Keratinocyte (primary cell): ENCODE measurements around the gene ANP32D. TPM values are rescaled to one million over a fixed set of nuclear protein-coding genes. Genes with fewer than 3 reads are reported as not detected.

Experiments used
- DNase-seq: peaks from one replicate; pipeline ENCODE4 v3.0.0-alpha.2; 2011; ENCODE audit warnings: low read depth, missing footprints, low spot score
- FAIRE-seq: peaks from 2 replicates; lab custom pipeline; 2011; peaks lifted over from hg19 to GRCh38; lab: Jason Lieb, UNC
- H2AFZ ChIP-seq: 2 replicates; pipeline ENCODE4 v1.6.0; 2012; ENCODE audit warnings: low read length, control low read depth, inconsistent platforms; ENCODE audit not compliant: control insufficient read depth
- H3K27ac ChIP-seq: 2 replicates; pipeline ENCODE4 v1.5.1; 2011; ENCODE audit warnings: low read length; ENCODE audit not compliant: control insufficient read depth, insufficient read depth
- H3K27me3 ChIP-seq: 3 replicates; pipeline ENCODE4 v1.6.0; 2011; ENCODE audit warnings: low read length; ENCODE audit not compliant: control insufficient read depth, insufficient read depth; ENCODE audit errors: extremely low read depth
- H3K36me3 ChIP-seq, 2 experiments: 2 replicates in 1 of 2; 3 replicates in 1 of 2; pipeline ENCODE4 v1.5.1; 2011; ENCODE audit warnings: low read length in 2 of 2, mild to moderate bottlenecking in 1 of 2; ENCODE audit not compliant: control insufficient read depth in 2 of 2, insufficient read depth in 2 of 2; ENCODE audit errors: extremely low read depth in 1 of 2
- H3K4me1 ChIP-seq: 3 replicates; pipeline ENCODE4 v1.5.1; 2011; ENCODE audit warnings: low read length; ENCODE audit not compliant: control insufficient read depth, insufficient read depth; ENCODE audit errors: extremely low read depth
- H3K4me2 ChIP-seq: 3 replicates; pipeline ENCODE4 v1.6.0; 2011; ENCODE audit warnings: low read depth, low read length; ENCODE audit not compliant: control insufficient read depth, insufficient read depth; ENCODE audit errors: extremely low read depth
- H3K4me3 ChIP-seq, 3 experiments: fragments of 200-600 bp in 1 of 3; sonication (generic) in 1 of 3; 2 replicates in 2 of 3; 3 replicates in 1 of 3; pipeline ENCODE4 v1.5.1; 2011 to 2016; ENCODE audit warnings: low read length in 3 of 3, mild to moderate bottlenecking in 3 of 3, control low read depth in 2 of 3, inconsistent platforms in 1 of 3, low read depth in 1 of 3, mixed read lengths in 1 of 3, mixed run types in 1 of 3, moderate library complexity in 1 of 3; ENCODE audit not compliant: control insufficient read depth in 2 of 3, insufficient read depth in 2 of 3; ENCODE audit errors: extremely low read depth in 1 of 3
- H3K79me2 ChIP-seq: 2 replicates; pipeline ENCODE4 v1.6.0; 2012; ENCODE audit warnings: low read length; ENCODE audit not compliant: control insufficient read depth, insufficient read depth
- H3K9ac ChIP-seq: 3 replicates; pipeline ENCODE4 v1.6.0; 2011; ENCODE audit warnings: low read length; ENCODE audit not compliant: control insufficient read depth, insufficient read depth; ENCODE audit errors: extremely low read depth
- H3K9me1 ChIP-seq: 3 replicates; pipeline ENCODE4 v1.6.0; 2011; ENCODE audit warnings: low read length; ENCODE audit not compliant: control insufficient read depth, insufficient read depth; ENCODE audit errors: extremely low read depth
- H3K9me3 ChIP-seq: 2 replicates; pipeline ENCODE4 v1.5.1; 2012; ENCODE audit warnings: low read depth, low read length; ENCODE audit not compliant: control insufficient read depth
- H4K20me1 ChIP-seq: 3 replicates; pipeline ENCODE4 v1.6.0; 2011; ENCODE audit warnings: low read length; ENCODE audit not compliant: control insufficient read depth, insufficient read depth; ENCODE audit errors: extremely low read depth
- CTCF ChIP-seq, 3 experiments: IDR thresholded peaks in 1 of 3; conservative IDR thresholded peaks in 1 of 3; optimal IDR thresholded peaks in 1 of 3; 2 replicates in 2 of 3; 3 replicates in 1 of 3; pipeline versions ENCODE3 to v1.5.1; 2011; ENCODE audit warnings: low read length in 3 of 3, mild to moderate bottlenecking in 3 of 3, moderate library complexity in 2 of 3, control low read depth in 1 of 3, inconsistent platforms in 1 of 3; ENCODE audit not compliant: insufficient read depth in 2 of 3; ENCODE audit errors: extremely low read depth in 1 of 3
- EZH2 ChIP-seq: IDR thresholded peaks from one replicate; pipeline ENCODE4 v1.6.1; 2012; ENCODE audit warnings: inconsistent platforms, mild to moderate bottlenecking, low read length, moderate library complexity
- dilution Hi-C: fragments of 300-500 bp; cut with MboI; formaldehyde crosslinking; loops from one replicate; pipeline ENCODE4 v1.7.0; 2020; ENCODE audit warnings: low sequenced_read_pairs; ENCODE audit not compliant: extremely low pct_ligation_motif_present
- polyA plus RNA-seq, 5 experiments: library from polyadenylated mRNA; depleted of rRNA in 3 of 5; stranded (reverse) in 3 of 5; stranded (forward) in 1 of 5; unstranded in 1 of 5; fragments of >200 nt; gene quantifications; 1 replicate in 1 of 5; 2 replicates in 3 of 5; 3 replicates in 1 of 5; pipeline versions ENCODE4 v1.2.1 to v1.2.3, GENCODE V29; 2011 to 2012; ENCODE audit warnings: missing spikeins in 2 of 5, low read depth in 1 of 5, low replicate concordance in 1 of 5

Gene ANP32D
- polyA plus RNA-seq, 1 donor (not counting 4 experiments of a cell fraction or from before 2014, with no cell fraction given), result not detected

DNA sequence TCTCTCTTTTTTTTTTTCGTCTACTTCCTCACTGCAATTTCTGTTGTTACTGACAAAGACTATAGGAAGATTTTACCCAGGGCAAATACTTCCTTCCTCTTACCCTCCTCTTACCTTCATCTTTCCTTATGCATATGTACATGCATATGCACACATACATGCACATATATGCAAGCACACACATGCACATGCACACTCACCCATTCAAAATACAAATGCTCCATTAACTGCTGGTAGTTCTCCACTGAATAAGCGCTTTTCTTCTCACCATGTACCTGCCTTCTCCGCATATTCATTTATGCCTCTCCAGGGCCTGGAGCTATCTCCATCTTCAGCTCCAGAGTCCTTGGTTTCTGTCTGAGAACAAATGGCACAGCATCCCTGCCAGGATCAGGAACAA, 10.6 kb downstream of the ANP32D start:
- H3K9me3 ChIP-seq, result no peaks in the 10 kb centered on the region
- no peaks in the 10 kb centered on the region for H3K36me3 ChIP-seq
- FAIRE-seq (no peak), DNase-seq (no peak)
- no peaks in the 10 kb centered on the region for H3K9me1 ChIP-seq
- H3K79me2 ChIP-seq, result no peaks in the 10 kb centered on the region
- no peak overlapping the region for H3K9ac ChIP-seq
- H3K4me3 ChIP-seq, result no peak overlapping the region
- H3K4me1 ChIP-seq, result peaks cover 20% of the 10 kb centered on the region
- no peak overlapping the region for H3K27ac ChIP-seq
- H3K4me2 ChIP-seq, result no peak overlapping the region
- H4K20me1 ChIP-seq, result no peaks in the 10 kb centered on the region
- no peak overlapping the region for H2AFZ ChIP-seq
- no peaks in the 10 kb centered on the region for H3K27me3 ChIP-seq
- dilution Hi-C loops, result no loop called here
- TF ChIP-seq CTCF (optimal IDR thresholded peaks at IDR 0.05 in 1 of 3, IDR thresholded peaks at IDR 0.05 in 1 of 3, conservative IDR thresholded peaks at IDR 0.05 in 1 of 3; ENCODE audit: extremely low read depth in 1 of 3, insufficient read depth in 2 of 3, low read length in 3 of 3) (no peak), EZH2 (no peak)

GRCh38 chr12:48486261-48486660, 13.9 kb downstream of the ANP32D start:
- Histone ChIP-seq H3K79me2 (no peaks in the 10 kb centered on the region), H3K9me3 (no peaks in the 10 kb centered on the region), H3K27ac (peak overlapping the region; percentile 52), H3K4me2 (peak overlapping the region; percentile 63), H2AFZ (peak overlapping the region; percentile 11), H3K36me3 (no peaks in the 10 kb centered on the region), H4K20me1 (no peaks in the 10 kb centered on the region), H3K4me1 (peaks cover 35% of the 10 kb centered on the region), H3K9ac (peak overlapping the region; percentile 41), H3K27me3 (no peaks in the 10 kb centered on the region), H3K4me3 (peak overlapping the region in 1 of 3 experiments; percentile 2), H3K9me1 (no peaks in the 10 kb centered on the region)
- FAIRE-seq (no peak), DNase-seq (peak; percentile 5)
- TF ChIP-seq EZH2 (no peak), CTCF (optimal IDR thresholded peaks at IDR 0.05 in 1 of 3, IDR thresholded peaks at IDR 0.05 in 1 of 3, conservative IDR thresholded peaks at IDR 0.05 in 1 of 3; ENCODE audit: extremely low read depth in 1 of 3, insufficient read depth in 2 of 3, low read length in 3 of 3) (no peak)
- dilution Hi-C loops, result no loop called here
